BJ (cell line): Measurements from ENCODE around the gene TMEM255B. TPM values are rescaled to one million over a fixed set of nuclear protein-coding genes. Genes with fewer than 3 reads are reported as not detected.

Experiments
- CTCF ChIA-PET: fragments of 350-600 bp; formaldehyde crosslinking; extraction: SDS; loops from one replicate; lab custom pipeline; 2021; ENCODE audit warnings: antibody characterized with exemption, inconsistent platforms; lab: Yijun Ruan, JAX
- POLR2A ChIA-PET: fragments of 300-600 bp; sonication (Branson Sonifier 250); formaldehyde crosslinking; extraction: SDS; loops from one replicate; lab custom pipeline; 2021; ENCODE audit warnings: antibody characterized with exemption; lab: Charles Lee
- DNase-seq: peaks from one replicate; pipeline ENCODE4 v3.0.0-alpha.2; 2011; ENCODE audit warnings: low read depth
- H3K27me3 ChIP-seq: 2 replicates; pipeline ENCODE4 v1.6.0; 2011; ENCODE audit warnings: low read length; ENCODE audit not compliant: control insufficient read depth, insufficient read depth
- H3K36me3 ChIP-seq: 2 replicates; pipeline ENCODE4 v1.5.1; 2011; ENCODE audit warnings: low read length; ENCODE audit not compliant: control insufficient read depth, insufficient read depth
- H3K4me3 ChIP-seq: 2 replicates; pipeline ENCODE4 v1.5.1; 2011; ENCODE audit warnings: low read depth, mild to moderate bottlenecking, control low read depth, low read length
- polyA plus RNA-seq: library from polyadenylated mRNA; depleted of rRNA; stranded (reverse); fragments of >200 nt; gene quantifications from 2 replicates; pipeline ENCODE4 v1.2.3, GENCODE V29; 2011
- TF ChIP-seq, protein P1 (sequence below): IDR thresholded peaks from 2 replicates; pipeline ENCODE4 v1.5.1; 2011; ENCODE audit warnings: low read depth, mild to moderate bottlenecking, control low read depth, inconsistent platforms, low read length, moderate library complexity; ENCODE audit not compliant: insufficient read depth

The TMEM255B gene
- polyA plus RNA-seq, 1 experiment, result 1.9 TPM

DNA sequence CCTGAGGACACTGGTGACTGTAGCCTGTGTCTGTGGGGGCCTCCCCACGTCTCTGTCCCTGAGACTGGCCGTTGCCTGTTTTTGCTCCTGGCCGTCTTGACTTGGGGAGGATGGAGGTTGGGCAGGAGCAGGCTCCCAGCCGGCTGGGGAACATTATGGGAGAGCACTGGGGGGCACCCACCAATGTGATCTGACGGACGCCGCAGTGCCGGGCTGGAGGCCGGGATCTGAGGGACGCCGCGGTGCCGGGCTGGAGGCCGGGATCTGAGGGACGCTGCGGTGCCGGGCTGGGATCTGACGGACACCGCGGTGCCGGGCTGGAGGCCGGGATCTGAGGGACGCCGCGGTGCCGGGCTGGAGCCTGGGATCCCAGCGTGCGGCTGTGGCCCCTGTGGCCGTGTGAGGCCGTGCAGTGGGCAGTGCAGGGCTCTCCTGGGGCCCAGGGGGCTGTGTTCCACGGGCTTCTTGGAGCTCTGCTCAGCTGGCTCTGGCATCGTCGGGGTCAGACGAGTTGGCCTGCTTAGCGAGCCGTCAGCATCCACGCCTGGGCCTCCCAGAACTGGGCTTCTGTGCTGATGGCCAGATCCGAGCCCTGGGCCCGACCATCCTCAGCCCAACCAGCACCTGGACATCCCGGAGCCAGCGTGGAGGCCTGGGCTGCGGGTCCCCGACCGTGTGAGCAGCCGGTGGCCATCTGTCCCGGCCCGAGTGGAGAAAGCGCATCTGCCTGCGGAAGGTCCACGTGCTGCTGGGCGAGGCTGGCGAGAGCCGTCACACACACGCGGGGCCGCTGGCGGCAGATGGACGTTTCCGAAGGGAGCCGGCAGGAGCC is 59.0 kb downstream of the TMEM255B start:
- no peaks in the 10 kb centered on the region for H3K27me3 ChIP-seq
- no peak overlapping the region for H3K4me3 ChIP-seq
- DNase-seq, result no peak
- CTCF ChIA-PET, result interaction anchor here (1.0 kb wide), 1 partner anchor 129 kb away, joined by 4 read pairs; no protein-coding TSS in a partner anchor
- POLR2A ChIA-PET, result no interaction called here
- TF ChIP-seq, protein P1, sequence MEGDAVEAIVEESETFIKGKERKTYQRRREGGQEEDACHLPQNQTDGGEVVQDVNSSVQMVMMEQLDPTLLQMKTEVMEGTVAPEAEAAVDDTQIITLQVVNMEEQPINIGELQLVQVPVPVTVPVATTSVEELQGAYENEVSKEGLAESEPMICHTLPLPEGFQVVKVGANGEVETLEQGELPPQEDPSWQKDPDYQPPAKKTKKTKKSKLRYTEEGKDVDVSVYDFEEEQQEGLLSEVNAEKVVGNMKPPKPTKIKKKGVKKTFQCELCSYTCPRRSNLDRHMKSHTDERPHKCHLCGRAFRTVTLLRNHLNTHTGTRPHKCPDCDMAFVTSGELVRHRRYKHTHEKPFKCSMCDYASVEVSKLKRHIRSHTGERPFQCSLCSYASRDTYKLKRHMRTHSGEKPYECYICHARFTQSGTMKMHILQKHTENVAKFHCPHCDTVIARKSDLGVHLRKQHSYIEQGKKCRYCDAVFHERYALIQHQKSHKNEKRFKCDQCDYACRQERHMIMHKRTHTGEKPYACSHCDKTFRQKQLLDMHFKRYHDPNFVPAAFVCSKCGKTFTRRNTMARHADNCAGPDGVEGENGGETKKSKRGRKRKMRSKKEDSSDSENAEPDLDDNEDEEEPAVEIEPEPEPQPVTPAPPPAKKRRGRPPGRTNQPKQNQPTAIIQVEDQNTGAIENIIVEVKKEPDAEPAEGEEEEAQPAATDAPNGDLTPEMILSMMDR, result no peak
- peaks cover 19% of the 10 kb centered on the region for H3K36me3 ChIP-seq

- ChIA-PET POLR2A (no interaction called here), CTCF (interaction anchor here (1.0 to 5.0 kb wide), 3 partner anchors 21 to 128 kb away, joined by 3 to 31 read pairs (median 4); no protein-coding TSS in a partner anchor)
- TF ChIP-seq, protein P1, result no peak
- no peaks in the 10 kb centered on the region for H3K27me3 ChIP-seq
- no peak for DNase-seq
- no peak overlapping the region for H3K4me3 ChIP-seq
- peaks cover 25% of the 10 kb centered on the region for H3K36me3 ChIP-seq
Measured at GRCh38 chr13:113818700-113819295, 59.8 kb downstream of the TMEM255B start.

GRCh38 chr13:113819341-113819730 is 60.3 kb downstream of the TMEM255B start:
- peaks cover 28% of the 10 kb centered on the region for H3K36me3 ChIP-seq
- H3K27me3 ChIP-seq, result no peaks in the 10 kb centered on the region
- no peak for DNase-seq
- TF ChIP-seq, protein P1, result no peak
- CTCF ChIA-PET, result interaction anchor here (0.7 to 5.0 kb wide), 3 partner anchors 21 to 127 kb away, joined by 3 to 31 read pairs (median 3); no protein-coding TSS in a partner anchor
- POLR2A ChIA-PET, result no interaction called here
- no peak overlapping the region for H3K4me3 ChIP-seq

- CTCF ChIA-PET, result interaction anchor here (0.7 to 5.0 kb wide), 4 partner anchors 20 to 126 kb away, joined by 3 to 31 read pairs (median 3); no protein-coding TSS in a partner anchor
- POLR2A ChIA-PET, result no interaction called here
- Histone ChIP-seq H3K4me3 (no peak overlapping the region), H3K27me3 (no peaks in the 10 kb centered on the region), H3K36me3 (peaks cover 30% of the 10 kb centered on the region)
- TF ChIP-seq, protein P1, result no peak
- DNase-seq, result no peak
Measured at GRCh38 chr13:113819731-113820715, 61.0 kb downstream of the TMEM255B start.
